Measurements from ENCODE around the gene NMT1. TPM values are rescaled to one million over a fixed set of nuclear protein-coding genes. Genes with fewer than 3 reads are reported as not detected.

The NMT1 gene
- total and polyA plus RNA-seq, 2 of the 13 experiments (the other 11 are each of a cell fraction or from before 2014, with no cell fraction given): 75.7 to 142 TPM

DNA sequence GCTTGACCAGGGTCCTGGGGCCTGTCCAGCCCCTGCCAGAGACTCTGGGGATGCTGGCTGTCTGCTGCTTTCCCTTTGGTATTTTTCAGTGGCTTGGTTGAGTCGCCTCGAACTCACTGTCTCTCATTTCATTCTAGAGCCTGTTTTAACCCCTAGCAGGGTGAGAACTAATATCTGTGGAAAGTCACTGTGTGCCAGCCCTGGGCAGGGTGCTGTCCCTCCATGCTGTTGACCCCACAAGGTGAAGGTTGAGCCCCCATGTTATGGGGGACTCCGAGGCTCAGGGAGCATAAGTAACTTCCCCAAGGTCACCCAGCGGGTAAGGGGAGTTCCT lies 42.6 kb upstream of the NMT1 start (continued):
- TF ChIP-seq TFE3 (CRISPR knock-in tag; IDR thresholded peaks at IDR 0.05): no peak
- no peak for TF ChIP-seq CC2D1A (CRISPR knock-in tag; IDR thresholded peaks at IDR 0.05)
- no peak for TF ChIP-seq HIVEP1 (CRISPR knock-in tag; IDR thresholded peaks at IDR 0.05)
- TF ChIP-seq ZNF704 (CRISPR knock-in tag; IDR thresholded peaks at IDR 0.05; ENCODE audit: borderline replicate concordance): 0 out of 2 replicates have a peak, but pooled peaks have one; percentile 47
- TF ChIP-seq, protein P1, sequence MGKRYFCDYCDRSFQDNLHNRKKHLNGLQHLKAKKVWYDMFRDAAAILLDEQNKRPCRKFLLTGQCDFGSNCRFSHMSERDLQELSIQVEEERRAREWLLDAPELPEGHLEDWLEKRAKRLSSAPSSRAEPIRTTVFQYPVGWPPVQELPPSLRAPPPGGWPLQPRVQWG (CRISPR knock-in tag; IDR thresholded peaks at IDR 0.05; ENCODE audit: borderline replicate concordance, low read depth): no peak
- TF ChIP-seq ZEB1 (IDR thresholded peaks at IDR 0.05; ENCODE audit: insufficient replicate concordance, low read depth): no peak
- 0 out of 2 replicates have a peak, but pooled peaks have one; percentile 33 for TF ChIP-seq PITX1 (CRISPR knock-in tag; IDR thresholded peaks at IDR 0.05)
- TF ChIP-seq CBX5 (CRISPR knock-in tag; IDR thresholded peaks at IDR 0.05; ENCODE audit: borderline replicate concordance): 0 out of 2 replicates have a peak, but pooled peaks have one; percentile 7
- no peak for TF ChIP-seq MYC (CRISPR knock-in tag; IDR thresholded peaks at IDR 0.05; ENCODE audit: borderline replicate concordance)
- TF ChIP-seq ERF (CRISPR knock-in tag; IDR thresholded peaks at IDR 0.05): no peak
- TF ChIP-seq RARA (CRISPR knock-in tag; IDR thresholded peaks at IDR 0.05): no peak
- no peak for TF ChIP-seq SRF (IDR thresholded peaks at IDR 0.05; ENCODE audit: low read depth, low read length)
- peak; percentile 67; the same call in 1 of the 2 replicates for TF ChIP-seq ZNF121 (CRISPR knock-in tag; IDR thresholded peaks at IDR 0.05)
- no peak for TF ChIP-seq ZNF747 (CRISPR knock-in tag; IDR thresholded peaks at IDR 0.05; ENCODE audit: borderline replicate concordance)
- TF ChIP-seq TBP (CRISPR knock-in tag; IDR thresholded peaks at IDR 0.05): no peak
- no peak for TF ChIP-seq BHLHE40 (IDR thresholded peaks at IDR 0.05; ENCODE audit: low read length)
- 0 out of 2 replicates have a peak, but pooled peaks have one; percentile 4 for TF ChIP-seq ZSCAN9 (CRISPR knock-in tag; IDR thresholded peaks at IDR 0.05; ENCODE audit: borderline replicate concordance)
- no peak for TF ChIP-seq ZNF589 (CRISPR knock-in tag; conservative IDR thresholded peaks at IDR 0.05)
- TF ChIP-seq MBNL3 (CRISPR knock-in tag; conservative IDR thresholded peaks at IDR 0.05): no peak
- TF ChIP-seq, protein P2, sequence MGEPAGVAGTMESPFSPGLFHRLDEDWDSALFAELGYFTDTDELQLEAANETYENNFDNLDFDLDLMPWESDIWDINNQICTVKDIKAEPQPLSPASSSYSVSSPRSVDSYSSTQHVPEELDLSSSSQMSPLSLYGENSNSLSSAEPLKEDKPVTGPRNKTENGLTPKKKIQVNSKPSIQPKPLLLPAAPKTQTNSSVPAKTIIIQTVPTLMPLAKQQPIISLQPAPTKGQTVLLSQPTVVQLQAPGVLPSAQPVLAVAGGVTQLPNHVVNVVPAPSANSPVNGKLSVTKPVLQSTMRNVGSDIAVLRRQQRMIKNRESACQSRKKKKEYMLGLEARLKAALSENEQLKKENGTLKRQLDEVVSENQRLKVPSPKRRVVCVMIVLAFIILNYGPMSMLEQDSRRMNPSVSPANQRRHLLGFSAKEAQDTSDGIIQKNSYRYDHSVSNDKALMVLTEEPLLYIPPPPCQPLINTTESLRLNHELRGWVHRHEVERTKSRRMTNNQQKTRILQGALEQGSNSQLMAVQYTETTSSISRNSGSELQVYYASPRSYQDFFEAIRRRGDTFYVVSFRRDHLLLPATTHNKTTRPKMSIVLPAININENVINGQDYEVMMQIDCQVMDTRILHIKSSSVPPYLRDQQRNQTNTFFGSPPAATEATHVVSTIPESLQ (CRISPR knock-in tag; conservative IDR thresholded peaks at IDR 0.05): no peak
- TF ChIP-seq PHF20 (CRISPR knock-in tag; IDR thresholded peaks at IDR 0.05): no peak
- no peak for TF ChIP-seq JDP2 (CRISPR knock-in tag; IDR thresholded peaks at IDR 0.05; ENCODE audit: borderline replicate concordance)
- TF ChIP-seq IKZF4 (CRISPR knock-in tag; IDR thresholded peaks at IDR 0.05; ENCODE audit: borderline replicate concordance, low read depth, not compliant biosample characterization): peak; percentile 35
- TF ChIP-seq MEF2D (CRISPR knock-in tag; IDR thresholded peaks at IDR 0.05): 0 out of 2 replicates have a peak, but pooled peaks have one; percentile 27
- TF ChIP-seq ZNF225 (CRISPR knock-in tag; IDR thresholded peaks at IDR 0.05): 0 out of 2 replicates have a peak, but pooled peaks have one; percentile 22

Data from HepG2 (cell line).